CD14-positive monocyte (primary cell): Measurements from ENCODE around the gene BATF. TPM values are rescaled to one million over a fixed set of nuclear protein-coding genes. Genes with fewer than 3 reads are reported as not detected.
A peak's percentile ranks its signal among the peaks of the same experiment; 100 is the strongest.
"Not testable (repeated sequence)": the region's sequence is repeated elsewhere in the genome, so short reads cannot be mapped to it uniquely, and the experiment has no call there.

Experiments
- DNase-seq, 3 donors: peaks; one replicate each; pipeline ENCODE4 v3.0.0-alpha.2; 2011 to 2022
- H2AFZ ChIP-seq: 2 replicates; pipeline ENCODE4 v1.6.0; 2012; ENCODE audit warnings: mild to moderate bottlenecking, low read depth, low read length, inconsistent platforms; ENCODE audit not compliant: insufficient read depth, poor library complexity, severe bottlenecking
- H3K27ac ChIP-seq, 2 donors: 1 replicate in 1 of 2; 2 replicates in 1 of 2; pipeline ENCODE4 v1.5.1; 2012 to 2013; ENCODE audit warnings: low read length in 2 of 2, control low read depth in 1 of 2, inconsistent platforms in 1 of 2, low read depth in 1 of 2, mild to moderate bottlenecking in 1 of 2
- H3K27me3 ChIP-seq, 2 donors: one replicate each; pipeline versions ENCODE4 v1.6.0 to v1.6.1; 2011 to 2013; ENCODE audit warnings: low read length in 2 of 2; ENCODE audit not compliant: control insufficient read depth in 2 of 2, insufficient read depth in 2 of 2
- H3K36me3 ChIP-seq, 2 donors: replicated peaks in 1 of 2; 1 replicate in 1 of 2; 2 replicates in 1 of 2; pipeline versions ENCODE4 v1.5.1 to v1.6.1; 2012 to 2013; ENCODE audit warnings: low read length in 2 of 2, control low read depth in 1 of 2, inconsistent platforms in 1 of 2, mild to moderate bottlenecking in 1 of 2; ENCODE audit not compliant: insufficient read depth in 2 of 2, control insufficient read depth in 1 of 2
- H3K4me1 ChIP-seq, 2 donors: 1 replicate in 1 of 2; 2 replicates in 1 of 2; pipeline versions ENCODE4 v1.5.1 to v1.6.1; 2012 to 2013; ENCODE audit warnings: low read length in 2 of 2, control low read depth in 1 of 2, inconsistent platforms in 1 of 2, mild to moderate bottlenecking in 1 of 2, moderate library complexity in 1 of 2; ENCODE audit not compliant: insufficient read depth in 2 of 2, control insufficient read depth in 1 of 2
- H3K4me2 ChIP-seq: replicated peaks from 2 replicates; pipeline ENCODE3; 2012; ENCODE audit warnings: low read length, moderate library complexity, mild to moderate bottlenecking; ENCODE audit not compliant: poor library complexity, severe bottlenecking; ENCODE audit errors: extremely low read depth
- H3K4me3 ChIP-seq, 3 experiments: fragments of 200-600 bp in 1 of 3; sonication (generic) in 1 of 3; replicated peaks in 1 of 3; 1 replicate in 2 of 3; 2 replicates in 1 of 3; pipeline ENCODE4 v1.5.1; 2011 to 2013; ENCODE audit warnings: low read length in 3 of 3, mild to moderate bottlenecking in 3 of 3, control low read depth in 2 of 3, low read depth in 2 of 3, inconsistent platforms in 1 of 3, moderate library complexity in 1 of 3
- H3K79me2 ChIP-seq: 2 replicates; pipeline ENCODE4 v1.6.0; 2012; ENCODE audit warnings: mild to moderate bottlenecking, control low read depth, inconsistent platforms, low read length, moderate library complexity; ENCODE audit not compliant: insufficient read depth
- H3K9ac ChIP-seq: 2 replicates; pipeline ENCODE4 v1.6.0; 2017; ENCODE audit warnings: low read length, mild to moderate bottlenecking; ENCODE audit not compliant: insufficient read depth, poor library complexity, severe bottlenecking
- H3K9me3 ChIP-seq, 2 donors: replicated peaks in 1 of 2; 1 replicate in 1 of 2; 2 replicates in 1 of 2; pipeline versions ENCODE4 v1.5.1 to v1.6.1; 2012 to 2013; ENCODE audit warnings: low read length in 2 of 2, control low read depth in 1 of 2; ENCODE audit not compliant: control insufficient read depth in 1 of 2, insufficient read depth in 1 of 2
- H4K20me1 ChIP-seq: 2 replicates; pipeline ENCODE4 v1.6.0; 2012; ENCODE audit warnings: mild to moderate bottlenecking, low read length, control low read depth, moderate library complexity; ENCODE audit not compliant: insufficient read depth
- H3K27ac Mint-ChIP-seq, 7 donors: one replicate each; pipeline ENCODE4 v1.8.0; 2020; ENCODE audit warnings: mild to moderate bottlenecking in 7 of 7, mixed read lengths in 7 of 7, moderate library complexity in 6 of 7, inconsistent platforms in 2 of 7
- H3K27me3 Mint-ChIP-seq, 3 donors: one replicate each; pipeline ENCODE4 v1.8.0; 2021 to 2022; ENCODE audit warnings: low read depth in 3 of 3, mild to moderate bottlenecking in 3 of 3, mixed read lengths in 3 of 3, moderate library complexity in 3 of 3, inconsistent platforms in 1 of 3
- H3K36me3 Mint-ChIP-seq, 2 donors: one replicate each; pipeline ENCODE4 v1.8.0; 2020; ENCODE audit warnings: mixed read lengths in 2 of 2, inconsistent platforms in 1 of 2, mild to moderate bottlenecking in 1 of 2
- H3K4me1 Mint-ChIP-seq: one replicate; pipeline ENCODE4 v1.8.0; 2020; ENCODE audit warnings: mild to moderate bottlenecking, mixed read lengths
- H3K4me3 Mint-ChIP-seq, 2 donors: one replicate each; pipeline ENCODE4 v1.8.0; 2020; ENCODE audit warnings: mild to moderate bottlenecking in 2 of 2, mixed read lengths in 2 of 2, moderate library complexity in 1 of 2
- H3K9me3 Mint-ChIP-seq, 7 donors: one replicate each; pipeline ENCODE4 v1.8.0; 2020 to 2022; ENCODE audit warnings: mixed read lengths in 7 of 7, mild to moderate bottlenecking in 6 of 7, moderate library complexity in 6 of 7, inconsistent platforms in 2 of 7
- WGBS: methylation state at CpG from one replicate; pipeline ENCODE4 v1.1.5; 2013; ENCODE audit warnings: missing lambda C conversion rate; ENCODE audit not compliant: insufficient coverage; 5-methylcytosine and 5-hydroxymethylcytosine counted together
- intact Hi-C, 2 donors: fragments of 100-400 bp; cut with micrococcal nuclease; formaldehyde crosslinking; loops; one replicate each; pipeline versions ENCODE4 v1.15.0 to v1.15.1; 2023
- polyA minus RNA-seq: library from RNA; depleted of rRNA, polyadenylated mRNA; stranded (reverse); fragments of >200 nt; gene quantifications from 2 replicates; pipeline ENCODE4 v1.2.3, GENCODE V29; 2012
- polyA plus RNA-seq, 3 donors: library from polyadenylated mRNA; depleted of rRNA in 1 of 3; unstranded in 2 of 3; stranded (reverse) in 1 of 3; fragments of 300-500 nt in 2 of 3; fragments of >200 nt in 1 of 3; fragmentation: Illumina TruSeq in 2 of 3; gene quantifications; 1 replicate in 2 of 3; 2 replicates in 1 of 3; pipeline ENCODE4 v1.2.3, GENCODE V29; 2012 to 2021
- total RNA-seq, 12 experiments: library from RNA in 1 of 12; stranded (reverse) in 1 of 12; fragments of 120-200 nt in 1 of 12; gene quantifications; one replicate each; pipeline ENCODE4 v1.2.4 and lab custom pipeline; 2013 to 2026; ENCODE audit warnings: mixed read lengths in 6 of 12, inconsistent platforms in 1 of 12
- TF ChIP-seq, protein P1 (sequence below): fragments of 200-600 bp; IDR thresholded peaks from one replicate; pipeline ENCODE4 v1.8.0; 2022; ENCODE audit warnings: antibody characterized with exemption, mild to moderate bottlenecking

The BATF gene, protein sequence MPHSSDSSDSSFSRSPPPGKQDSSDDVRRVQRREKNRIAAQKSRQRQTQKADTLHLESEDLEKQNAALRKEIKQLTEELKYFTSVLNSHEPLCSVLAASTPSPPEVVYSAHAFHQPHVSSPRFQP
- 25.4 TPM for total RNA-seq (2013)
- 10 to 100 TPM; 12.6 to 25.8 (median 20.9) TPM for polyA plus RNA-seq
- 14.8 and 31.4 TPM in 2 replicates for polyA minus RNA-seq
- total RNA-seq (lab: John Stamatoyannopoulos, UW), result 2.0 to 17.8 (median 2.8) reads per million in 11 experiments

DNA sequence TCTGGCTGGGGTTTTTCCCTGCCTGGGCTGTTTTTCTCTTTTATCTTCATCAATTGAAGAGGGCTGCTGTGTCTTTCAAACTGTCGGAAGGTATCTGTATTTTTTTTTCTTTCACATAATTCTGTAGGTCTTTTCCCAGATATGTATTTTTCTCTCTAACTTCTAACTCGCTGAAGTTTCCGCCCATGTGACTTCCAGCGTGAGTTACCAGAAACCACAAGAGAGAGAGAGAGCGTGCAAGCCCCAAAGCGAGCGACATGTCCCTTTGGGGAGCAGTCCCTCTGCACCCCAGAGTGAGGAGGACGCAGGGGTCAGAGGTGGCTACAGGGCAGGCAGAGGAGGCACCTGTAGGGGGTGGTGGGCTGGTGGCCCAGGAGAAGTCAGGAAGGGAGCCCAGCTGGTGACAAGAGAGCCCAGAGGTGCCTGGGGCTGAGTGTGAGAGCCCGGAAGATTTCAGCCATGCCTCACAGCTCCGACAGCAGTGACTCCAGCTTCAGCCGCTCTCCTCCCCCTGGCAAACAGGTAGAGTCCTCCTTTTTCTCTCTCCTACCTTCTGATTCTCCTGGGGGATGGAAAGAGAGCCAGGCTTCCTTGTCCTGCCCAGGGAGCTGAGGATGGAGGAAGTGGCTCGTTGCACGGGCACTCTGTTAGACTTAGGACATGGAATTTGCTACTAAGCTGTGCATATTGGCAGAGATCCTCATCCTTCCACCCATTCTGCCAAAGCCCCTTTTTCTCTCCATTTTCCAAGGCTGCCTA, at the start of gene BATF:
Gene BATF, plus strand, starts transcription at position 246 of the 759 bp plus-strand sequence. Its CDS starts 214 bp downstream, at position 460.
- intact Hi-C loops, result loop anchor here in 1 of 2 donors (5.0 kb wide), 1 partner anchor 35 kb away; no protein-coding TSS in a partner anchor
- H3K27me3 ChIP-seq, result no peaks in the 10 kb centered on the region
- peak within 1 kb of the TSS; percentile 87 for H3K4me2 ChIP-seq
- H3K79me2 ChIP-seq, result peaks cover 49% of the 10 kb centered on the region
- H3K9me3 ChIP-seq, result no peaks in the 10 kb centered on the region
- DNase-seq, result peak; percentile 38 to 70 (median 64)
- peaks cover 23% of the 10 kb centered on the region for H4K20me1 ChIP-seq
- Mint-ChIP-seq H3K36me3 (peaks cover 24 to 25% of the 10 kb centered on the region in 2 donors), H3K4me3 (peak within 1 kb of the TSS; percentile 99), H3K27me3 (peaks cover 0 to 2% (median 0%) of the 10 kb centered on the region in 3 donors), H3K9me3 (peaks cover 0 to 2% (median under 1%) of the 10 kb centered on the region in 7 donors), H3K27ac (peak within 1 kb of the TSS; percentile 87 to 96 (median 90)), H3K4me1 (peaks cover 54% of the 10 kb centered on the region)
- peak within 1 kb of the TSS; percentile 61 to 89 (median 64) for H3K4me3 ChIP-seq
- peak within 1 kb of the TSS; percentile 45 to 88 for H3K27ac ChIP-seq
- peak within 1 kb of the TSS; percentile 77 for H3K9ac ChIP-seq
- H3K4me1 ChIP-seq, result peaks cover 31 to 41% of the 10 kb centered on the region in 2 donors
- H2AFZ ChIP-seq, result peak within 1 kb of the TSS; percentile 89
- H3K36me3 ChIP-seq, result peaks cover 10 to 24% of the 10 kb centered on the region in 2 donors
- TF ChIP-seq, protein P1, sequence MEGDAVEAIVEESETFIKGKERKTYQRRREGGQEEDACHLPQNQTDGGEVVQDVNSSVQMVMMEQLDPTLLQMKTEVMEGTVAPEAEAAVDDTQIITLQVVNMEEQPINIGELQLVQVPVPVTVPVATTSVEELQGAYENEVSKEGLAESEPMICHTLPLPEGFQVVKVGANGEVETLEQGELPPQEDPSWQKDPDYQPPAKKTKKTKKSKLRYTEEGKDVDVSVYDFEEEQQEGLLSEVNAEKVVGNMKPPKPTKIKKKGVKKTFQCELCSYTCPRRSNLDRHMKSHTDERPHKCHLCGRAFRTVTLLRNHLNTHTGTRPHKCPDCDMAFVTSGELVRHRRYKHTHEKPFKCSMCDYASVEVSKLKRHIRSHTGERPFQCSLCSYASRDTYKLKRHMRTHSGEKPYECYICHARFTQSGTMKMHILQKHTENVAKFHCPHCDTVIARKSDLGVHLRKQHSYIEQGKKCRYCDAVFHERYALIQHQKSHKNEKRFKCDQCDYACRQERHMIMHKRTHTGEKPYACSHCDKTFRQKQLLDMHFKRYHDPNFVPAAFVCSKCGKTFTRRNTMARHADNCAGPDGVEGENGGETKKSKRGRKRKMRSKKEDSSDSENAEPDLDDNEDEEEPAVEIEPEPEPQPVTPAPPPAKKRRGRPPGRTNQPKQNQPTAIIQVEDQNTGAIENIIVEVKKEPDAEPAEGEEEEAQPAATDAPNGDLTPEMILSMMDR, result no peak
- WGBS, result 3% methylated on average over 5 of the region's 13 CpGs

DNA sequence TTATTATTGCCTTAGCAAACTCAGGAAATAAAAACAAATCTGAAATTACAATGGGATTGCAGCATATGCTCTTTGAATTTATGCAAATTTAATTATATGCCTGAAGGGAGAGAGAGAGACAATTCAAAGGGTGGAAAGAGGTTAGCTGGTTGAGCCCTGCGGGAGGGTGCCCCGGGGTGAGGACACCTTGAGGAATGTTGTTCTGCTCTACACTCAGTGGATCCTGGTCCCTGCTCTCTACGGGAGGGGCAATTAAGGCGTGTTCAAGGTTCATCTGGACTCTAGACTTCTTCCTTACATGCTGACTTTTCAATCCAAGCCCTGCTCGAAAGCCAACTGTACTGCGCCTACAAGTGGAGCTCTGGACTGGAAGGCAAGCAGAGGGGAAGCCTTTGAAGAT, 48.1 kb upstream of the BATF start:
- H2AFZ ChIP-seq, H3K4me2 ChIP-seq, DNase-seq, H3K4me1 ChIP-seq, H3K4me1 Mint-ChIP-seq, H3K9ac ChIP-seq, H3K27me3 Mint-ChIP-seq, H3K27ac ChIP-seq, H3K27me3 ChIP-seq, H3K9me3 ChIP-seq, H3K4me3 ChIP-seq, H3K9me3 Mint-ChIP-seq, intact Hi-C loops, H3K4me3 Mint-ChIP-seq, H3K79me2 ChIP-seq: not testable (repeated sequence)
- H3K36me3 ChIP-seq, result peaks cover 68 to 81% of the 10 kb centered on the region in 2 donors
- Mint-ChIP-seq H3K36me3 (peaks cover 64 to 73% of the 10 kb centered on the region in 2 donors), H3K27ac (peak overlapping the region in 2 of 7 donors; percentile 3 to 18)
- peaks cover 49% of the 10 kb centered on the region for H4K20me1 ChIP-seq
- WGBS, result 100% methylated on average over 2 of the region's 6 CpGs
